ENCODE measurements around the gene MYBPC2. TPM values are rescaled to one million over a fixed set of nuclear protein-coding genes. Genes with fewer than 3 reads are reported as not detected.

The MYBPC2 gene
- total RNA-seq, 1 donor: not detected

- TF ChIP-seq, protein P1, sequence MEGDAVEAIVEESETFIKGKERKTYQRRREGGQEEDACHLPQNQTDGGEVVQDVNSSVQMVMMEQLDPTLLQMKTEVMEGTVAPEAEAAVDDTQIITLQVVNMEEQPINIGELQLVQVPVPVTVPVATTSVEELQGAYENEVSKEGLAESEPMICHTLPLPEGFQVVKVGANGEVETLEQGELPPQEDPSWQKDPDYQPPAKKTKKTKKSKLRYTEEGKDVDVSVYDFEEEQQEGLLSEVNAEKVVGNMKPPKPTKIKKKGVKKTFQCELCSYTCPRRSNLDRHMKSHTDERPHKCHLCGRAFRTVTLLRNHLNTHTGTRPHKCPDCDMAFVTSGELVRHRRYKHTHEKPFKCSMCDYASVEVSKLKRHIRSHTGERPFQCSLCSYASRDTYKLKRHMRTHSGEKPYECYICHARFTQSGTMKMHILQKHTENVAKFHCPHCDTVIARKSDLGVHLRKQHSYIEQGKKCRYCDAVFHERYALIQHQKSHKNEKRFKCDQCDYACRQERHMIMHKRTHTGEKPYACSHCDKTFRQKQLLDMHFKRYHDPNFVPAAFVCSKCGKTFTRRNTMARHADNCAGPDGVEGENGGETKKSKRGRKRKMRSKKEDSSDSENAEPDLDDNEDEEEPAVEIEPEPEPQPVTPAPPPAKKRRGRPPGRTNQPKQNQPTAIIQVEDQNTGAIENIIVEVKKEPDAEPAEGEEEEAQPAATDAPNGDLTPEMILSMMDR (IDR thresholded peaks at IDR 0.05; ENCODE audit: insufficient read depth, low read depth, low read length): no peak
- H3K4me3 ChIP-seq (ENCODE audit: low read depth, low read length): no peak overlapping the region
- no peak for DNase-seq (ENCODE audit: low read depth)
These were observed 12.6 kb upstream of the MYBPC2 start for GRCh38 chr19:50420127-50420526.

DNA sequence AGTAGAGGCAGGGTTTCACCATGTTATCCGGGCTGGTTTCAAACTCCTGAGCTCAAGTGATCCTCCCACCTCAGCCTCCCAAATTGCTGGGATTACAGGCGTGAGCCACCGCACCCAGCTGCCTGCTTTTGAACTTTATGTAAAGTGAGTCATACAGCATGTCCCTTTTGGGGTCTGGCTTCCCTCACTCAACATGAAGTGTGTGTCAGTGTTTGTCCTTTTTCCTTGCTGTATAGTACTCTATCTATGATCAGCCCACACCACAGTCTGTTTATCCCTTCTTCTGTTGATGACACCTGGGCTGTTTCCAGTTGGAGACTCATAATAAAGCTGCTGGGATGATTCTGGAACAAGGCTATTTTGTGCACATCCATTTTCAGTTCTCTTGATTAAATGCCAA is 11.9 kb upstream of the MYBPC2 start:
- TF ChIP-seq, protein P1 (IDR thresholded peaks at IDR 0.05; ENCODE audit: insufficient read depth, low read depth, low read length): no peak
- no peak for DNase-seq (ENCODE audit: low read depth)
- H3K4me3 ChIP-seq (ENCODE audit: low read depth, low read length): no peak overlapping the region

DNA sequence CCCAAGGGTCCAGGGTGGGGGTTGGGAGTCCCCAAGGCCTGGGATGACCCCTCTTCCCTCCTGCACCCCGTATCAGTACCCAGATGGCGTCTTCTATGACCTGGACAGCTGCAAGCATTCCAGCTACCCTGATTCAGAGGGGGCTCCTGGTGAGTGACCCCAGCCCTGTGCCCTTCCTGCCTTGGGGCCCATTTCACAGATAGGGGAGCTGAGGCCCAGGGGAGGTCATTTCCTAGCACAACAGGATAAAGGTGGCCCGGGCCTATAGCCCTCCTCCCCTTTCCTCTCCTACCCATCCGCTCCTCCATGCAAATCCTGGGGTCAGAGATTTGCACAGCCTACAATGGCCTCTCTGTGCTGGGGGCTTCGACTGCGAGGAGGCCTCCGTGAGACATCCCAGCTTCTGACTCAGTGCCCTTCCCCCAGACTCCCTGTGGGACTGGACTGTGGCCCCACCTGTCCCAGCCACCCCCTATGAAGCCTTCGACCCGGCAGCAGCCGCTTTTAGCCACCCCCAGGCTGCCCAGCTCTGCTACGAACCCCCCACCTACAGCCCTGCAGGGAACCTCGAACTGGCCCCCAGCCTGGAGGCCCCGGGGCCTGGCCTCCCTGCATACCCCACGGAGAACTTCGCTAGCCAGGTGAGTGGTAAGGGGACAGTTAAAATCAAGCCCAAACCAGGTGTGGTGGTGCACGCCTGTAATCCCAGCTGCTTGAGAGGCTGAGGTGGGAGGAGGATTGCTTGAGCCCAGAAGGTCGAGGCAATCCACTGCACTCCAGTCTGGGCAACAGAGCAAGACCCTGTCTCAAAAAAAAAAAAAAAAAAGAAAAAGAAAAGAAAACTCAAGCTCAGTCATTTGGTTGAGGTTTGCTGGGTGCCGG is 10.1 kb upstream of the MYBPC2 start:
- DNase-seq (ENCODE audit: low read depth): no peak
- TF ChIP-seq, protein P1 (IDR thresholded peaks at IDR 0.05; ENCODE audit: insufficient read depth, low read depth, low read length): no peak
- no peak overlapping the region for H3K4me3 ChIP-seq (ENCODE audit: low read depth, low read length)

GRCh38 chr19:50423279-50424113 is 9.2 kb upstream of the MYBPC2 start:
- TF ChIP-seq, protein P1 (IDR thresholded peaks at IDR 0.05; ENCODE audit: insufficient read depth, low read depth, low read length): no peak
- no peak overlapping the region for H3K4me3 ChIP-seq (ENCODE audit: low read depth, low read length)
- no peak for DNase-seq (ENCODE audit: low read depth)

DNA sequence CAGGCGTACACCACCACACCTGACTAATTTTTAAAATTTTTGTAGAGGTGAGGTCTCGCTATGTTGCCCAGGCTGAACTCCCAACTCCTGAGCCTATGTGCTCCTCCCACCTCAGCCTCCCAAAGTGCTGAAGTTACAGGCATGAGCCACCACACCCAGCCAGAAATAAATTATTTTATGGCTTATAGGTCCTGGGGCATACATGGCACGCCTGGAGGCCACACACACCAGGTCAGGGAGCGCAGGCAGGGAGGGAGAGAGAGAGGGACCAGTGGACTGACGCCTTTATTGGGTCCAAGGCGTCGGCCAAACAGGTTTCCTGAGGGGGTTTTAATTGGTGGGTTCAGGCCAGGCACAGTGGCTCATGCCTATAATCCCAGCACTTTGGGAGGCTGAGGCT is 7.1 kb upstream of the MYBPC2 start:
- H3K4me3 ChIP-seq (ENCODE audit: low read depth, low read length): no peak overlapping the region
- TF ChIP-seq, protein P1 (IDR thresholded peaks at IDR 0.05; ENCODE audit: insufficient read depth, low read depth, low read length): no peak
- no peak for DNase-seq (ENCODE audit: low read depth)

DNA sequence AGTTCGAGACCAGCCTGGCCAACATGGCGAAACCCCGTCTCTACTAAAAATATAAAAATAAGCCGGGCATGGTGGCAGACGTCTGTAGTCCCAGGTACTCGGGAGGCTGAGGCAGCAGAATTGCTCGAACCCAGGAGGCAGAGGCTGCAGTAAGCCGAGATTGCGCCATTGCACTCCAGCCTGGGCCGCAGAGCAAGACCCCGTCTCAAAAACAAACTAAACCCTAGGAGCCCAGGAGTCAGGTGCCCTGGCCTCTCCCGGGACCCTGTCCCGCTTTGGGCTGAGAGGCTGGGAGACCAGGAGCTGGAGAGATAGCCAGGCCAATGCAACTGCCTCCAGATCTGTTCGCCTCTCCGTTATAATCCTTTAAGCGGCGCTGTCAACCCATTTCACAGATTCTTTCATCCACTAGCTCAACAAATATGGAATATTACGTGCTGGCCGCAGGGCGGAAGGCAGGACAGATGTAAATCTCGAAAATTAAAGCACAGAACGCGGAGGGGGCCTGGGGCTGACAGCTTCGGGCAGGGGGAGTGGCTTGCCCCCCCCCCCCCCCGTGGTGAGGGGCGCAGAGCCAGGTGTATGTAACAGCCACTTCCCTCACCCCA is 5.3 kb upstream of the MYBPC2 start:
- TF ChIP-seq, protein P1 (IDR thresholded peaks at IDR 0.05; ENCODE audit: insufficient read depth, low read depth, low read length): no peak
- H3K4me3 ChIP-seq (ENCODE audit: low read depth, low read length): peak overlapping the region; percentile 21
- no peak for DNase-seq (ENCODE audit: low read depth)

Measured in fibroblast of villous mesenchyme (primary cell).